CD4-positive, alpha-beta T cell (primary cell): ENCODE results near the gene CTIF. TPM values are rescaled to one million over a fixed set of nuclear protein-coding genes. Genes with fewer than 3 reads are reported as not detected.

ENCODE experiments used
- ATAC-seq: fragments of 200-7000 bp; cut with Tn5 transposase; one replicate; pipeline ENCODE4 v1.10.0; 2022; ENCODE audit warnings: mild to moderate bottlenecking; ENCODE audit not compliant: poor library complexity
- CTCF ChIA-PET: fragments of 350-600 bp; sonication (Branson Sonifier 250); formaldehyde crosslinking; loops from one replicate; lab custom pipeline; 2021; ENCODE audit warnings: antibody characterized with exemption, inconsistent platforms; lab: Charles Lee
- POLR2A ChIA-PET: fragments of 350-600 bp; sonication (Branson Sonifier 250); formaldehyde crosslinking; loops from one replicate; lab custom pipeline; 2021; ENCODE audit warnings: antibody characterized with exemption, inconsistent platforms; lab: Charles Lee
- DNase-seq, 14 experiments: peaks; one replicate each; pipeline ENCODE4 v3.0.0-alpha.2; 2013 to 2020; ENCODE audit warnings: mixed read lengths in 2 of 14
- H3K27ac ChIP-seq, 2 donors: one replicate each; pipeline versions ENCODE4 v1.5.1 to v1.7.0; 2013; ENCODE audit warnings: low read length in 2 of 2, low read depth in 1 of 2, mild to moderate bottlenecking in 1 of 2
- H3K27me3 ChIP-seq, 2 experiments: 1 replicate in 1 of 2; 2 replicates in 1 of 2; pipeline versions ENCODE4 v1.6.1 to v1.7.0; 2013; ENCODE audit warnings: low read length in 2 of 2, control low read depth in 1 of 2, mild to moderate bottlenecking in 1 of 2, moderate library complexity in 1 of 2; ENCODE audit not compliant: insufficient read depth in 2 of 2, control insufficient read depth in 1 of 2
- H3K36me3 ChIP-seq: one replicate; pipeline ENCODE4 v1.6.1; 2013; ENCODE audit warnings: low read length, control low read depth; ENCODE audit not compliant: insufficient read depth
- H3K4me1 ChIP-seq: one replicate; pipeline ENCODE4 v1.6.1; 2013; ENCODE audit warnings: low read length, control low read depth; ENCODE audit not compliant: insufficient read depth
- H3K4me3 ChIP-seq: one replicate; pipeline ENCODE4 v1.5.1; 2013; ENCODE audit warnings: mild to moderate bottlenecking, low read length, moderate library complexity
- H3K9me3 ChIP-seq, 2 experiments: 1 replicate in 1 of 2; 2 replicates in 1 of 2; pipeline versions ENCODE4 v1.6.1 to v1.7.0; 2013; ENCODE audit warnings: low read length in 2 of 2, mild to moderate bottlenecking in 2 of 2, control low read depth in 1 of 2, moderate library complexity in 1 of 2; ENCODE audit not compliant: control insufficient read depth in 1 of 2, insufficient read depth in 1 of 2
- H3K27ac Mint-ChIP-seq: one replicate; pipeline ENCODE4 v1.8.0; 2020; ENCODE audit warnings: mixed read lengths
- H3K27me3 Mint-ChIP-seq: one replicate; pipeline ENCODE4 v1.8.0; 2021; ENCODE audit warnings: mixed read lengths
- H3K36me3 Mint-ChIP-seq: one replicate; pipeline ENCODE4 v1.8.0; 2021; ENCODE audit warnings: low read depth, mixed read lengths
- H3K4me1 Mint-ChIP-seq: one replicate; pipeline ENCODE4 v1.8.0; 2021; ENCODE audit warnings: low read depth, mixed read lengths
- H3K4me3 Mint-ChIP-seq: one replicate; pipeline ENCODE4 v1.8.0; 2020; ENCODE audit warnings: mild to moderate bottlenecking, mixed read lengths
- H3K9me3 Mint-ChIP-seq: one replicate; pipeline ENCODE4 v1.8.0; 2020; ENCODE audit warnings: mixed read lengths
- intact Hi-C, 2 experiments: fragments of 100-400 bp; cut with DNase I in 1 of 2; cut with micrococcal nuclease in 1 of 2; formaldehyde crosslinking; loops; one replicate each; pipeline versions ENCODE4 v1.15.1 to v1.9.0; 2023 to 2025; cut with DNase I, micrococcal nuclease
- total RNA-seq, 174 experiments: library from RNA in 2 of 174; stranded (reverse) in 2 of 174; gene quantifications; one replicate each; pipeline ENCODE4 v1.2.3 and lab custom pipeline; 2021 to 2026
- TF ChIP-seq, protein P1 (sequence below): fragments of 200-600 bp; IDR thresholded peaks from one replicate; pipeline ENCODE4 v1.8.0; 2022; ENCODE audit warnings: antibody characterized with exemption, mild to moderate bottlenecking

The CTIF gene
- total RNA-seq, 2 experiments from 2014 or later = 1.1 to 2.9 TPM

DNA sequence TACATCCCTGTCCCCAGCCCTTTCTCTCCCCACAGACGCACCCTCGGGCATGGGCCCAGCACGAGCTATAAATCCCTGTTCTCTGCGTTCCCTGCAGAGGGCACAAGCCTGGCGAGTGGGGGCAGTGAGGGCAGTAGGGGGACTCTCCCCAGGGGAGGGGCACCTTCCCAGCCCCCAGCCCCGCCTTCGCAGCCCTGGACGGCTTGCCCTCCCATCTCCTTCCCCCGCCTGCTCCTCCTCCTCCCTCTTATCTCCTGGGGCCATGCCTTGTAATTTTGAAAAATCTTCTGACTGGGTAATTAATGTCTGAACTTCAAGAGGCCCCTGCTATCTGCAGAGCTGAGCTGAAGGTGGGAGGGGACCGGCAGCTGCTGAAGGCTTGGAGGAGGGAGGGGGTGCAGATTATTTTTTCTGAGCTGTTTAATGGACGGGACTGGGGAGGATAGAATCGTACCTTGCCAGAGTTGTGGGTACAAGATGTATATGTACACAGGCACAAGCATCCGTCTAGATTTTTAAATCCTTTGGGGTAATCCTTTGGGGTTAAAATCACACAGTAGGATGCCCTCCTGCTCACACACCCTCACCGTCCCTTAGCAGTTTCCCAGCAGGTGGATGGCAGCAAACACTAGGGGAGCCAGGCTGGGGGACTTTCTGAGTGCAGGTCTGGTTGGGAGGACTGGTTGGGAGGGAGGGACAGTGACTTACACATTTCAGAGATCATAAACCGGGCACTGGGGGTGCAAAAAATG lies 290.0 kb downstream of the CTIF start:
- Mint-ChIP-seq H3K9me3 (no peaks in the 10 kb centered on the region), H3K4me1 (peaks cover 36% of the 10 kb centered on the region), H3K27ac (no peak overlapping the region), H3K36me3 (no peaks in the 10 kb centered on the region), H3K4me3 (no peak overlapping the region), H3K27me3 (no peaks in the 10 kb centered on the region)
- Histone ChIP-seq H3K4me3 (no peak overlapping the region), H3K9me3 (no peaks in the 10 kb centered on the region), H3K27ac (no peak overlapping the region), H3K36me3 (no peaks in the 10 kb centered on the region), H3K4me1 (peaks cover 64% of the 10 kb centered on the region), H3K27me3 (no peaks in the 10 kb centered on the region)
- CTCF ChIA-PET = no interaction called here
- TF ChIP-seq, protein P1, sequence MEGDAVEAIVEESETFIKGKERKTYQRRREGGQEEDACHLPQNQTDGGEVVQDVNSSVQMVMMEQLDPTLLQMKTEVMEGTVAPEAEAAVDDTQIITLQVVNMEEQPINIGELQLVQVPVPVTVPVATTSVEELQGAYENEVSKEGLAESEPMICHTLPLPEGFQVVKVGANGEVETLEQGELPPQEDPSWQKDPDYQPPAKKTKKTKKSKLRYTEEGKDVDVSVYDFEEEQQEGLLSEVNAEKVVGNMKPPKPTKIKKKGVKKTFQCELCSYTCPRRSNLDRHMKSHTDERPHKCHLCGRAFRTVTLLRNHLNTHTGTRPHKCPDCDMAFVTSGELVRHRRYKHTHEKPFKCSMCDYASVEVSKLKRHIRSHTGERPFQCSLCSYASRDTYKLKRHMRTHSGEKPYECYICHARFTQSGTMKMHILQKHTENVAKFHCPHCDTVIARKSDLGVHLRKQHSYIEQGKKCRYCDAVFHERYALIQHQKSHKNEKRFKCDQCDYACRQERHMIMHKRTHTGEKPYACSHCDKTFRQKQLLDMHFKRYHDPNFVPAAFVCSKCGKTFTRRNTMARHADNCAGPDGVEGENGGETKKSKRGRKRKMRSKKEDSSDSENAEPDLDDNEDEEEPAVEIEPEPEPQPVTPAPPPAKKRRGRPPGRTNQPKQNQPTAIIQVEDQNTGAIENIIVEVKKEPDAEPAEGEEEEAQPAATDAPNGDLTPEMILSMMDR = no peak
- intact Hi-C loops = no loop called here
- POLR2A ChIA-PET = no interaction called here
- DNase-seq (peak in 1 of 14 experiments; percentile 22), ATAC-seq (no peak)

DNA sequence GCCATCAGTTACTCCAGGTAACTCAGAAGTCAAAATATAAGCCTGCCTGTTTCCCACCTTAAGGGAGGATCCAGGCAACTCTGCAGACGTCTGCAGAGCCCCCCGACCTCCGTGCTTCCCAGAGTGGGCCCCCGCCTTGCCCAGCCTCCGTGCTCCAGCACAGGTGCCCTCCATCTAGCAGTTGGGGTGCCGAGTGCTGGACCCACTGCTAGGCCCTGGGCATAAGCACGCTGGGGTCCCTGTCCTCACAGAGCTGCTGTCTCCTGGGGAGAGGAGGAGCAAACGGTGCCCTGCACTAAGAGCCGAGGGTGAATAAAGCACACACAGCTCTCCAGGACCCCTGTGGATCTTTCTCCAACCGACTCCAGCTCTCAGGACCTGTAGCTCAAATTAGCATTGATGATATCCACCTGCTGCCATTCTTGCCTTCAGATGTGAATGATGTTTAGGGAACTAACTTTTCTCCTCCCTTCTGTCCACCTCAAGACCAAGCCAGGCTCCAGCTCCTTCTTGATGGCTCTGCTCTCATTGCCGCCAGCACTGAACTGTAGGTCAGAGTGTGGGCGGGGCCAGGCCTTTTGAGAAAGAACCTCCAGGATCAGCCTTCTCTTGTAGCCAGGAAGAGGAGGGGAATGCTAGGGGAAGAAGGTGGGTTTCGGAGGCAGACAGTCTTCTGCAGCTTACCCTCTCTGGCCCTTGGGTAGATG lies 290.8 kb downstream of the CTIF start:
- POLR2A ChIA-PET = no interaction called here
- H3K4me3 ChIP-seq = no peak overlapping the region
- no peaks in the 10 kb centered on the region for H3K27me3 Mint-ChIP-seq
- CTCF ChIA-PET = no interaction called here
- H3K27me3 ChIP-seq = no peaks in the 10 kb centered on the region
- no peak overlapping the region for H3K4me3 Mint-ChIP-seq
- H3K4me1 ChIP-seq = peaks cover 72% of the 10 kb centered on the region
- H3K27ac Mint-ChIP-seq = no peak overlapping the region
- H3K9me3 ChIP-seq = no peaks in the 10 kb centered on the region
- TF ChIP-seq, protein P1 = no peak
- H3K4me1 Mint-ChIP-seq = peaks cover 44% of the 10 kb centered on the region
- no peaks in the 10 kb centered on the region for H3K9me3 Mint-ChIP-seq
- DNase-seq (peak in 2 of 14 experiments; percentile 1 to 25), ATAC-seq (no peak)
- H3K27ac ChIP-seq = no peak overlapping the region
- intact Hi-C loops = loop anchor here in 1 of 2 experiments (5.0 kb wide), 1 partner anchor 83 kb away; no protein-coding TSS in a partner anchor
- no peaks in the 10 kb centered on the region for H3K36me3 Mint-ChIP-seq
- no peaks in the 10 kb centered on the region for H3K36me3 ChIP-seq

DNA sequence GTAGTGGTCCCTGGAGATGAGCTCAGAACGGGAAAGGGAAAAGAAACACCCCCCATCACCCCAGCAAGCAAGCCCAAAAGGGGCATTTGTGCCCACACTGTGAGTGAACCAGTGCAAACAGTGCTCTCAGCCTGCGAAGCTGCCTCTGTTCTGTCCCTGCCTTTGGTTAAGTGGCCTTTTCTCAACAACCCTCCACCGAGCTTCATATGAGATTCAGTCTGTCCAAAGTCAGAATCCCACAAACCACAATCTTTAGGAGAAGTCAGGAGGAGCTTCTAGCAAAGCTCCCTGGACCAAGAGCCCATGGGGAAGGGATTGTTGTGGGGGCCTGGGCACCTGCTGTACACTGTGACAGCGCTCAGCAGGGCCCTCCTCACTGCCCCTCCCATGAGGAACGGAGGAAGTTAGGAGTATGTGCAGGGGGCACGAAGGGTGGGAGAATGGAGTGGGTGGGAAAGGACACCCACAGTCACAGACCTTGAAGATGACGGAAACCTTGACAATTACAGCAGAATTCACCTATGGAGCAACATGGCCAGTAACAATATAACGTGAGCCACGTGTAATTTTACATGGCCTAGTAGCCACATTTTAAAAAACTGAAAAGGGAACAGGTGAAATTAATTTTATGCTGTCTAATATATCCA lies 292.4 kb downstream of the CTIF start:
- Mint-ChIP-seq H3K27me3 (no peaks in the 10 kb centered on the region), H3K9me3 (no peaks in the 10 kb centered on the region), H3K4me3 (peak overlapping the region; percentile 45), H3K36me3 (no peaks in the 10 kb centered on the region), H3K27ac (peak overlapping the region; percentile 30), H3K4me1 (peaks cover 58% of the 10 kb centered on the region)
- no peak overlapping the region for H3K27ac ChIP-seq
- H3K36me3 ChIP-seq = no peaks in the 10 kb centered on the region
- no peaks in the 10 kb centered on the region for H3K27me3 ChIP-seq
- intact Hi-C loops = loop anchor here in 1 of 2 experiments (5.0 kb wide), 1 partner anchor 81 kb away; no protein-coding TSS in a partner anchor
- TF ChIP-seq, protein P1 = no peak
- peaks cover 86% of the 10 kb centered on the region for H3K4me1 ChIP-seq
- no peak overlapping the region for H3K4me3 ChIP-seq
- CTCF ChIA-PET = no interaction called here
- H3K9me3 ChIP-seq = no peaks in the 10 kb centered on the region
- POLR2A ChIA-PET = interaction anchor here (0.6 to 2.0 kb wide), 2 partner anchors 10 to 12 kb away, joined by 3 to 9 read pairs; no protein-coding TSS in a partner anchor
- DNase-seq = peak in 2 of 14 experiments; percentile 3 to 25
- no peak for ATAC-seq
